ENCODE results near the gene FCHSD2.

FCHSD2 gene

GRCh38 chr11:73142128-73142377 is at the start of gene FCHSD2:
TSS of gene FCHSD2 (minus strand) at chr11:73142318. CDS start at chr11:73141877, 441 bp downstream.
- no peak for DNase-seq (ENCODE audit: low read depth)

- no peak for DNase-seq (ENCODE audit: low read depth)
These were observed 49.0 kb upstream of the FCHSD2 start for GRCh38 chr11:73191151-73191550.

- DNase-seq (ENCODE audit: low read depth), result no peak
These were observed 48.4 kb upstream of the FCHSD2 start for GRCh38 chr11:73190557-73190885.

- DNase-seq (ENCODE audit: low read depth), result no peak
These were observed 47.8 kb upstream of the FCHSD2 start for GRCh38 chr11:73189723-73190556.

- DNase-seq (ENCODE audit: low read depth), result no peak
These were observed 47.2 kb upstream of the FCHSD2 start for GRCh38 chr11:73189315-73189714.

- no peak for DNase-seq (ENCODE audit: low read depth)
These were observed 46.2 kb upstream of the FCHSD2 start for GRCh38 chr11:73188301-73188700.

- DNase-seq (ENCODE audit: low read depth), result no peak
These were observed 45.7 kb upstream of the FCHSD2 start for GRCh38 chr11:73187854-73188253.

GRCh38 chr11:73186886-73187285 is 44.8 kb upstream of the FCHSD2 start:
- no peak for DNase-seq (ENCODE audit: low read depth)

- no peak for DNase-seq (ENCODE audit: low read depth)
These were observed 44.3 kb upstream of the FCHSD2 start for GRCh38 chr11:73186294-73186850.

GRCh38 chr11:73185680-73186293 is 43.7 kb upstream of the FCHSD2 start:
- peak; percentile 66 for DNase-seq (ENCODE audit: low read depth)

GRCh38 chr11:73184953-73185671 is 43.0 kb upstream of the FCHSD2 start:
- DNase-seq (ENCODE audit: low read depth), result peak; percentile 34

- no peak for DNase-seq (ENCODE audit: low read depth)
These were observed 40.8 kb upstream of the FCHSD2 start for GRCh38 chr11:73182824-73183321.

- DNase-seq (ENCODE audit: low read depth), result no peak
These were observed 36.6 kb upstream of the FCHSD2 start for GRCh38 chr11:73178681-73179080.

- peak; percentile 76 for DNase-seq (ENCODE audit: low read depth)
These were observed 35.8 kb upstream of the FCHSD2 start for GRCh38 chr11:73177778-73178539.

GRCh38 chr11:73177380-73177777 is 35.3 kb upstream of the FCHSD2 start:
- no peak for DNase-seq (ENCODE audit: low read depth)

GRCh38 chr11:73176874-73177155 is 34.7 kb upstream of the FCHSD2 start:
- DNase-seq (ENCODE audit: low read depth), result no peak

GRCh38 chr11:73176145-73176873 is 34.2 kb upstream of the FCHSD2 start:
- DNase-seq (ENCODE audit: low read depth), result no peak

- no peak for DNase-seq (ENCODE audit: low read depth)
These were observed 33.5 kb upstream of the FCHSD2 start for GRCh38 chr11:73175551-73176144.

GRCh38 chr11:73174495-73174791 is 32.3 kb upstream of the FCHSD2 start:
- no peak for DNase-seq (ENCODE audit: low read depth)

GRCh38 chr11:73173755-73174494 is 31.8 kb upstream of the FCHSD2 start:
- DNase-seq (ENCODE audit: low read depth), result no peak

All from GM04504 (cell line).